ENCODE measurements around the gene FXYD4. TPM values are rescaled to one million over a fixed set of nuclear protein-coding genes. Genes with fewer than 3 reads are reported as not detected.

Gene FXYD4
- total and polyA plus RNA-seq, 2 of the 8 experiments (the other 6 are each of a cell fraction or from before 2014, with no cell fraction given): not detected

GRCh38 chr10:43344051-43344450 lies 27.4 kb upstream of the FXYD4 start:
- no peak overlapping the region for H3K4ac ChIP-seq (replicated peaks; ENCODE audit: insufficient read length, low read depth, low read length)
- ChIA-PET POLR2A (ENCODE audit: partially characterized antibody) (no interaction called here), CTCF (ENCODE audit: partially characterized antibody) (interaction anchor here (1.2 to 2.9 kb wide), 4 partner anchors 51 to 173 kb away, joined by 3 to 20 read pairs (median 4); no protein-coding TSS in a partner anchor)
- H3K23me2 ChIP-seq (ENCODE audit: low read depth, low read length): no peaks in the 10 kb centered on the region
- no peak overlapping the region for H2BK20ac ChIP-seq (ENCODE audit: low read length)
- H2BK12ac ChIP-seq (ENCODE audit: low read depth, low read length): no peak overlapping the region
- H3K4me3 ChIP-seq (ENCODE audit: extremely low read depth in 1 of 4, insufficient read depth in 2 of 4, low read depth in 3 of 4, low read length in 4 of 4): no peak overlapping the region
- 92% methylated on average over 8 of the region's 8 CpGs; no CpG with 5 or more reads in 1 of the 2 experiments for WGBS, 2 experiments (ENCODE audit: extremely low coverage in 1 of 2, insufficient coverage in 1 of 2, insufficient read length in 1 of 2, insufficient replicate concordance in 2 of 2, low coverage in 1 of 2, low lambda C conversion rate in 2 of 2, missing lambda C conversion rate in 1 of 2)
- H4K91ac ChIP-seq (replicated peaks; ENCODE audit: insufficient read length, low read length): no peak overlapping the region
- no peak overlapping the region for H2AK5ac ChIP-seq (ENCODE audit: low read depth, low read length)
- no peaks in the 10 kb centered on the region for H3K36me3 ChIP-seq (ENCODE audit: control insufficient read depth in 2 of 4, insufficient read depth in 4 of 4, low read length in 3 of 4)
- no peak overlapping the region for H4K8ac ChIP-seq (ENCODE audit: extremely low read depth, insufficient read depth, low read length)
- H3K27ac ChIP-seq (ENCODE audit: low read depth, low read length): no peak overlapping the region
- no peak overlapping the region for H3K9ac ChIP-seq (replicated peaks in 1 of 4; ENCODE audit: extremely low read depth in 1 of 4, low read depth in 3 of 4, low read length in 3 of 4)
- H3K14ac ChIP-seq (ENCODE audit: insufficient read length): no peak overlapping the region
- H4K5ac ChIP-seq (ENCODE audit: insufficient read length, low read depth, low read length): no peak overlapping the region
- no peak overlapping the region for H2BK15ac ChIP-seq (ENCODE audit: low read length)
- no peaks in the 10 kb centered on the region for H3K79me2 ChIP-seq (ENCODE audit: control insufficient read depth in 1 of 2, insufficient read depth in 2 of 2, low read length in 2 of 2)
- H3K27me3 ChIP-seq (replicated peaks in 1 of 4; ENCODE audit: control insufficient read depth in 3 of 4, extremely low read depth in 1 of 4, insufficient read depth in 3 of 4, low read length in 3 of 4): no peaks in the 10 kb centered on the region
- TF ChIP-seq SP1 (IDR thresholded peaks at IDR 0.05; ENCODE audit: low read depth, low read length): no peak
- TF ChIP-seq RFX5 (IDR thresholded peaks at IDR 0.05; ENCODE audit: borderline replicate concordance, low read depth, low read length): no peak
- no peak for TF ChIP-seq CHD1 (IDR thresholded peaks at IDR 0.05; ENCODE audit: low read depth, low read length)
- no peak for TF ChIP-seq ZNF274 (IDR thresholded peaks at IDR 0.05; ENCODE audit: borderline replicate concordance, extremely low read depth, low read length)
- TF ChIP-seq, protein P1, sequence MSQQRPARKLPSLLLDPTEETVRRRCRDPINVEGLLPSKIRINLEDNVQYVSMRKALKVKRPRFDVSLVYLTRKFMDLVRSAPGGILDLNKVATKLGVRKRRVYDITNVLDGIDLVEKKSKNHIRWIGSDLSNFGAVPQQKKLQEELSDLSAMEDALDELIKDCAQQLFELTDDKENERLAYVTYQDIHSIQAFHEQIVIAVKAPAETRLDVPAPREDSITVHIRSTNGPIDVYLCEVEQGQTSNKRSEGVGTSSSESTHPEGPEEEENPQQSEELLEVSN (IDR thresholded peaks at IDR 0.05): no peak
- TF ChIP-seq CREB1 (IDR thresholded peaks at IDR 0.05): no peak
- no peak for TF ChIP-seq HDAC6 (IDR thresholded peaks at IDR 0.05; ENCODE audit: low read depth, low read length)
- TF ChIP-seq HDAC2 (IDR thresholded peaks at IDR 0.05; ENCODE audit: borderline replicate concordance in 1 of 2, low read depth in 2 of 2, low read length in 2 of 2): no peak
- TF ChIP-seq NRF1 (IDR thresholded peaks at IDR 0.05; ENCODE audit: low read depth, low read length): no peak
- TF ChIP-seq SIN3A (conservative IDR thresholded peaks at IDR 0.05 in 1 of 2, IDR thresholded peaks at IDR 0.05 in 1 of 2; ENCODE audit: low read depth in 1 of 2, low read length in 2 of 2): no peak
- no peak overlapping the region for H3K18ac ChIP-seq (ENCODE audit: extremely low read depth, low read length)
- no peak overlapping the region for H3K4me2 ChIP-seq (ENCODE audit: insufficient read depth in 1 of 2, low read depth in 2 of 2, low read length in 2 of 2)
- no peak overlapping the region for H3K23ac ChIP-seq (ENCODE audit: insufficient read length)
- no peak overlapping the region for H2BK120ac ChIP-seq (replicated peaks; ENCODE audit: low read depth, low read length)
- no peak for DNase-seq (ENCODE audit: low read depth in 1 of 2, low spot score in 2 of 2)
- no peaks in the 10 kb centered on the region for H3K79me1 ChIP-seq (ENCODE audit: low read depth, low read length)
- FAIRE-seq: no peak
- no peak overlapping the region for H3K56ac ChIP-seq (replicated peaks; ENCODE audit: insufficient read length, low read depth, low read length)
- no peak overlapping the region for H2AFZ ChIP-seq (ENCODE audit: low read length)
- no peaks in the 10 kb centered on the region for H3K9me3 ChIP-seq (ENCODE audit: insufficient read depth in 2 of 2, low read depth in 1 of 2, low read length in 1 of 2)
- no peaks in the 10 kb centered on the region for H4K20me1 ChIP-seq (replicated peaks in 1 of 2; ENCODE audit: control insufficient read depth in 1 of 2, insufficient read depth in 2 of 2, low read length in 2 of 2)
- H2BK5ac ChIP-seq (ENCODE audit: low read depth, low read length): no peak overlapping the region
- H3K4me1 ChIP-seq (replicated peaks in 1 of 4; ENCODE audit: control insufficient read depth in 3 of 4, insufficient read depth in 4 of 4, low read length in 3 of 4): no peaks in the 10 kb centered on the region

Data from H1 (cell line).